ENCODE data around the gene KRT73. TPM values are rescaled to one million over a fixed set of nuclear protein-coding genes. Genes with fewer than 3 reads are reported as not detected.

Gene KRT73
- total and polyA plus RNA-seq, 2 donors (not counting 3 experiments of a cell fraction or from before 2014, with no cell fraction given) = not detected

DNA sequence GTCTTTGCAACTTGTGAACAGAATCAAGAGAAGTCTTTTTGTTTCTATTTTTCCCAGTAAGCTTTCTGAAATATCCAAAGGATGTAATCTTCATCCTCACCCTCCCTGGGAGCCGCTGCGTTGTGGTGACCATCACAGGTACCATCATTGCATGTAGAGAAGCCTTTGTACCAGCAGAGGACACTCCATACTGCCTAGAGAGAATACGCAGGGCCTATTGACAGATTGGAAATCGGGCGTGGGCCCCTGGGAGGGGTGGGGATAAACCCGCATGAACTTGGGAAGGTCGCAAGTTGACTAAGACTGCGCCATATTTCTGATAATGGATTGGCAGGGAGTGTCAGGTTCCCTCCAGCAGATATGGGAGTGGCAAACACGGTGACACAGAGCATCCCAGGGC lies 49.1 kb upstream of the KRT73 start:
- Histone ChIP-seq H4K20me1 (replicated peaks; ENCODE audit: control insufficient read depth, extremely low read depth, insufficient read depth, low read length) (no peaks in the 10 kb centered on the region), H3K27me3 (ENCODE audit: control insufficient read depth in 2 of 2, insufficient read depth in 2 of 2, low read length in 2 of 2) (peaks cover 0 to 3% of the 10 kb centered on the region in 2 experiments), H3K79me2 (ENCODE audit: control insufficient read depth, insufficient read depth, low read length) (no peaks in the 10 kb centered on the region), H3K36me3 (ENCODE audit: control insufficient read depth in 2 of 2, extremely low read depth in 1 of 2, insufficient read depth in 2 of 2, low read length in 2 of 2) (no peaks in the 10 kb centered on the region), H3K9me1 (replicated peaks; ENCODE audit: control insufficient read depth, extremely low read depth, insufficient read depth, low read length) (no peaks in the 10 kb centered on the region), H3K4me1 (ENCODE audit: control insufficient read depth, extremely low read depth, insufficient read depth, low read length) (no peaks in the 10 kb centered on the region), H3K9me3 (replicated peaks; ENCODE audit: control insufficient read depth, insufficient read depth, low read length) (no peaks in the 10 kb centered on the region), H3K9ac (replicated peaks; ENCODE audit: extremely low read depth, insufficient read depth, low read length) (no peak overlapping the region), H3K4me3 (replicated peaks in 1 of 3; ENCODE audit: insufficient read depth in 1 of 3, low read depth in 1 of 3, low read length in 3 of 3) (no peak overlapping the region), H3K4me2 (ENCODE audit: insufficient read depth, low read length) (no peak overlapping the region), H3K27ac (ENCODE audit: insufficient read depth, low read depth, low read length) (no peak overlapping the region), H2AFZ (ENCODE audit: low read depth, low read length) (no peak overlapping the region)
- POLR2A ChIA-PET = no interaction called here
- CTCF ChIA-PET = no interaction called here
- TF ChIP-seq, protein P1, sequence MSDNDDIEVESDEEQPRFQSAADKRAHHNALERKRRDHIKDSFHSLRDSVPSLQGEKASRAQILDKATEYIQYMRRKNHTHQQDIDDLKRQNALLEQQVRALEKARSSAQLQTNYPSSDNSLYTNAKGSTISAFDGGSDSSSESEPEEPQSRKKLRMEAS (IDR thresholded peaks at IDR 0.05; ENCODE audit: insufficient read depth, insufficient read length) = no peak
- no peak for TF ChIP-seq EZH2 (IDR thresholded peaks at IDR 0.05; ENCODE audit: borderline replicate concordance, low read depth, low read length, severe bottlenecking)
- no peak for TF ChIP-seq FOS (IDR thresholded peaks at IDR 0.05; ENCODE audit: borderline replicate concordance, insufficient read depth, low read length)
- no peak for TF ChIP-seq POLR2AphosphoS5 (IDR thresholded peaks at IDR 0.05; ENCODE audit: insufficient read depth, low read depth, low read length)
- no peak for TF ChIP-seq GATA2 (IDR thresholded peaks at IDR 0.05; ENCODE audit: insufficient read depth, insufficient read length, low read depth, low read length)
- TF ChIP-seq JUN (IDR thresholded peaks at IDR 0.05; ENCODE audit: borderline replicate concordance, insufficient read depth, insufficient read length, low read depth) = no peak
- no peak for DNase-seq (ENCODE audit: low read depth, low spot score)
- dilution Hi-C loops (cut with MboI; ENCODE audit: extremely low pct_ligation_motif_present, low sequenced_read_pairs) = no loop called here
- no TSS peak for BruUV-seq (replicated peaks)
- no peak for FAIRE-seq
- intact Hi-C loops (cut with micrococcal nuclease) = no loop called here

DNA sequence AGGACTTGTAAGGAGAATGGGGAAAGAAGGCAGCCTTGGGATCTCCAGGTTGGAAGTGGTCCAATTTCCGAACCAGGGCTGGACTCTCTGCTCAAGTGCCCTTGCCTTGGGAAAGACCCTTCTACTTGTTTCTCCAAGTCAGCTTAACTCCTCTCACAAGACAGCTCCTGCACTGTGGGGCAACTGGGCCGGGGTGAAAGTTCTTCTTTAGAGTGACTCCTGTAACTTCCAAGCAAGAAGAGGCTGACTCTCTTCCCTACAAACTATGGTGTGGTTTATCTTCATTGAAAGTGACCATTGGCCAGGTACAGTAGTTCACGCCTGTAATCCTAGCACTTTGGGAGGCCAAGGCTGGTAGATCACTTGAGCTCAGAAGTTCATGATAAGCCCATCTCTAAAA lies 48.1 kb upstream of the KRT73 start:
- Histone ChIP-seq H3K4me3 (replicated peaks in 1 of 3; ENCODE audit: insufficient read depth in 1 of 3, low read depth in 1 of 3, low read length in 3 of 3) (no peak overlapping the region), H3K27me3 (ENCODE audit: control insufficient read depth in 2 of 2, insufficient read depth in 2 of 2, low read length in 2 of 2) (peaks cover 0 to 3% of the 10 kb centered on the region in 2 experiments), H2AFZ (ENCODE audit: low read depth, low read length) (no peak overlapping the region), H3K36me3 (ENCODE audit: control insufficient read depth in 2 of 2, extremely low read depth in 1 of 2, insufficient read depth in 2 of 2, low read length in 2 of 2) (no peaks in the 10 kb centered on the region), H3K79me2 (ENCODE audit: control insufficient read depth, insufficient read depth, low read length) (no peaks in the 10 kb centered on the region), H3K9me3 (replicated peaks; ENCODE audit: control insufficient read depth, insufficient read depth, low read length) (no peaks in the 10 kb centered on the region), H3K27ac (ENCODE audit: insufficient read depth, low read depth, low read length) (no peak overlapping the region), H3K4me2 (ENCODE audit: insufficient read depth, low read length) (no peak overlapping the region), H3K4me1 (ENCODE audit: control insufficient read depth, extremely low read depth, insufficient read depth, low read length) (no peaks in the 10 kb centered on the region), H3K9me1 (replicated peaks; ENCODE audit: control insufficient read depth, extremely low read depth, insufficient read depth, low read length) (no peaks in the 10 kb centered on the region), H3K9ac (replicated peaks; ENCODE audit: extremely low read depth, insufficient read depth, low read length) (no peak overlapping the region), H4K20me1 (replicated peaks; ENCODE audit: control insufficient read depth, extremely low read depth, insufficient read depth, low read length) (no peaks in the 10 kb centered on the region)
- intact Hi-C loops (cut with micrococcal nuclease) = no loop called here
- CTCF ChIA-PET = interaction anchor here (2.4 kb wide), 1 partner anchor 199 kb away, joined by 6 read pairs; no protein-coding TSS in a partner anchor
- TF ChIP-seq FOS (IDR thresholded peaks at IDR 0.05; ENCODE audit: borderline replicate concordance, insufficient read depth, low read length) = no peak
- TF ChIP-seq EZH2 (IDR thresholded peaks at IDR 0.05; ENCODE audit: borderline replicate concordance, low read depth, low read length, severe bottlenecking) = no peak
- TF ChIP-seq POLR2A (IDR thresholded peaks at IDR 0.05; ENCODE audit: low read depth, low read length) = no peak
- no peak for TF ChIP-seq MYC (IDR thresholded peaks at IDR 0.05; ENCODE audit: low read depth, low read length)
- no peak for TF ChIP-seq GATA2 (IDR thresholded peaks at IDR 0.05; ENCODE audit: insufficient read depth, insufficient read length, low read depth, low read length)
- no peak for TF ChIP-seq POLR2AphosphoS5 (IDR thresholded peaks at IDR 0.05; ENCODE audit: insufficient read depth, low read depth, low read length)
- TF ChIP-seq JUN (IDR thresholded peaks at IDR 0.05; ENCODE audit: borderline replicate concordance, insufficient read depth, insufficient read length, low read depth) = no peak
- TF ChIP-seq, protein P2, sequence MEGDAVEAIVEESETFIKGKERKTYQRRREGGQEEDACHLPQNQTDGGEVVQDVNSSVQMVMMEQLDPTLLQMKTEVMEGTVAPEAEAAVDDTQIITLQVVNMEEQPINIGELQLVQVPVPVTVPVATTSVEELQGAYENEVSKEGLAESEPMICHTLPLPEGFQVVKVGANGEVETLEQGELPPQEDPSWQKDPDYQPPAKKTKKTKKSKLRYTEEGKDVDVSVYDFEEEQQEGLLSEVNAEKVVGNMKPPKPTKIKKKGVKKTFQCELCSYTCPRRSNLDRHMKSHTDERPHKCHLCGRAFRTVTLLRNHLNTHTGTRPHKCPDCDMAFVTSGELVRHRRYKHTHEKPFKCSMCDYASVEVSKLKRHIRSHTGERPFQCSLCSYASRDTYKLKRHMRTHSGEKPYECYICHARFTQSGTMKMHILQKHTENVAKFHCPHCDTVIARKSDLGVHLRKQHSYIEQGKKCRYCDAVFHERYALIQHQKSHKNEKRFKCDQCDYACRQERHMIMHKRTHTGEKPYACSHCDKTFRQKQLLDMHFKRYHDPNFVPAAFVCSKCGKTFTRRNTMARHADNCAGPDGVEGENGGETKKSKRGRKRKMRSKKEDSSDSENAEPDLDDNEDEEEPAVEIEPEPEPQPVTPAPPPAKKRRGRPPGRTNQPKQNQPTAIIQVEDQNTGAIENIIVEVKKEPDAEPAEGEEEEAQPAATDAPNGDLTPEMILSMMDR (IDR thresholded peaks at IDR 0.05; ENCODE audit: extremely low read depth in 1 of 2, insufficient read depth in 1 of 2, low read depth in 1 of 2, low read length in 2 of 2) = no peak
- TF ChIP-seq, protein P1 (IDR thresholded peaks at IDR 0.05; ENCODE audit: insufficient read depth, insufficient read length) = no peak
- dilution Hi-C loops (cut with MboI; ENCODE audit: extremely low pct_ligation_motif_present, low sequenced_read_pairs) = no loop called here
- POLR2A ChIA-PET = no interaction called here
- no peak for DNase-seq (ENCODE audit: low read depth, low spot score)
- FAIRE-seq = no peak
- BruUV-seq (replicated peaks) = no TSS peak
